C4-2B (cell line): ENCODE results near the gene CTXND1.
A peak's percentile ranks its signal among the peaks of the same experiment; 100 is the strongest.

ENCODE experiments used
- H3K27ac ChIP-seq: fragments of 450-650 bp; 2 replicates; pipeline ENCODE4 v1.5.1; 2017
- ZFX ChIP-seq: fragments of 450-650 bp; IDR thresholded peaks from 2 replicates; pipeline ENCODE4 v1.6.1; 2017
- TF ChIP-seq, protein P1 (sequence below): fragments of 450-650 bp; conservative IDR thresholded peaks from 2 replicates; pipeline ENCODE4 v1.5.1; 2017; ENCODE audit warnings: mild to moderate bottlenecking

CTXND1 gene

DNA sequence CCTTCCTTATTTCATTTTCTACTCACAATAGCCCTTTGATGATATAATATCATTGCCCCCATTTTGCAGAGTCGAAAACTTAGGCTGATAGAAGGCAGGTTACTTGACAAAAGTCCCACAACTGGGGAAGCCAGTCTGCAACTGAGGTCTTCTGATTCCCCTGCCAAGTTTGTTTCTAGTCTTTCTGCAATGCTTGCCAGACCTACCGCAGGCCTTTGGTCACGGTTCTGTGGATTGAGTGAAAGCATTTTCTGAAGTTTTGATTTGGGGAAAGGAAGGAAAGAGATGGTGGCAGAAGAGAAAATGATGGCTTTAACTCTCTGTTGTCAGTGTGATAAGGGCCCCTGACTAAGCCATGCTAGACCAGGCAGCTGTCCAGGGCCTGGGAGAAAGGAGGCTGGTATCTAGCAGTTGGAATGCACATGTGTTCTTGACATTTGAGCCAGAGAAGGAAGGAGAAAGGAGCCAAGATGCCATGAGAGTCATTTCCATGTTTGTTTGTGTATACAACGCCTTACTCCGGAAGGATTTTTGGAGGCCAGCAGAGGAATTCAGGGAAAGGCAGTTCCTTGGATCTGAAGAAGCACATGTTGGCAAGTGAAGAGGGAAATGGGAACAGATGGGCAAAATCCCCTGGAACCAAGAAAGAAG, 69.3 kb downstream of the CTXND1 start:
- TF ChIP-seq ZFX: no peak
- TF ChIP-seq, protein P1, sequence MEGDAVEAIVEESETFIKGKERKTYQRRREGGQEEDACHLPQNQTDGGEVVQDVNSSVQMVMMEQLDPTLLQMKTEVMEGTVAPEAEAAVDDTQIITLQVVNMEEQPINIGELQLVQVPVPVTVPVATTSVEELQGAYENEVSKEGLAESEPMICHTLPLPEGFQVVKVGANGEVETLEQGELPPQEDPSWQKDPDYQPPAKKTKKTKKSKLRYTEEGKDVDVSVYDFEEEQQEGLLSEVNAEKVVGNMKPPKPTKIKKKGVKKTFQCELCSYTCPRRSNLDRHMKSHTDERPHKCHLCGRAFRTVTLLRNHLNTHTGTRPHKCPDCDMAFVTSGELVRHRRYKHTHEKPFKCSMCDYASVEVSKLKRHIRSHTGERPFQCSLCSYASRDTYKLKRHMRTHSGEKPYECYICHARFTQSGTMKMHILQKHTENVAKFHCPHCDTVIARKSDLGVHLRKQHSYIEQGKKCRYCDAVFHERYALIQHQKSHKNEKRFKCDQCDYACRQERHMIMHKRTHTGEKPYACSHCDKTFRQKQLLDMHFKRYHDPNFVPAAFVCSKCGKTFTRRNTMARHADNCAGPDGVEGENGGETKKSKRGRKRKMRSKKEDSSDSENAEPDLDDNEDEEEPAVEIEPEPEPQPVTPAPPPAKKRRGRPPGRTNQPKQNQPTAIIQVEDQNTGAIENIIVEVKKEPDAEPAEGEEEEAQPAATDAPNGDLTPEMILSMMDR: no peak
- H3K27ac ChIP-seq: no peak overlapping the region; the same call in 1 of the 2 replicates

DNA sequence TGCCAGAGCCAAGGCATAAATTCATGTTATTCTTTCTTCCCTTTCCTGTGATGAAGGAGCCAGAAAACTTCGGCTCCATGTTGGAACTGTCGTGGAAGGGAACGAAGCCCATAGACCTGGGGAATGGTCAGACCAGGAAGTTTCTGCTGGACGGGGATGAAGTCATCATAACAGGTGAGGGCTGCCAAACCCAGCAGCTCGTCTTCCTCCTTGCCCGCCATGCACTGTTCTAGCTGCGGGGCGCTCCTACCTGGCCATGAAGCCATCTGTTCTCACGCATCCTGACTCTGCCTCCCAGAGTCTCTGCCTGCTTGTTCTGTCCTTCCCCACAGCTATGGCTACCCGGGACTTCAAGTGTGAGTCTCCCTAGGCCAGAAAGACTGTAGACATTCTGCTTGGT, 71.0 kb downstream of the CTXND1 start:
- TF ChIP-seq, protein P1: no peak
- no peak for TF ChIP-seq ZFX
- no peak overlapping the region for H3K27ac ChIP-seq

DNA sequence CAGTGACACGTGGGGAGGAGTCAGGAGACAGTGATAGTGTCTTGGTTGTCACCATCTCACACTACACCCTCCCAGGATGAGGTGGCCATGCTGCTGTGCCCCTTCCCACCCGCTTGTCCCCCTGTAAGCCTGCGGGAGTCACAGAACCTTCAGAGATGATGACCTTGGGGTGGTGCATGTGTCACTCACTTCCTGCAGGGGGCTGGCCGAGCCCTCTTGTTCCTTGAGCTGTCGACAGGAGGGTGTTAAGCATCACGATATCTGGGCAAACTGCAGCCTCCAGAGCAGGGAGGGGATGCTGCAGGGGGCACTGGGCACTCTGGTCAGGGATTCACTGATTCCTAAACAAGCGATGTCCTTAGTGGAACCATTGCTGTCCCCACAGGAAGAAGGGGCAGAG, 71.5 kb downstream of the CTXND1 start:
- no peak overlapping the region for H3K27ac ChIP-seq
- no peak for TF ChIP-seq ZFX
- TF ChIP-seq, protein P1: no peak

DNA sequence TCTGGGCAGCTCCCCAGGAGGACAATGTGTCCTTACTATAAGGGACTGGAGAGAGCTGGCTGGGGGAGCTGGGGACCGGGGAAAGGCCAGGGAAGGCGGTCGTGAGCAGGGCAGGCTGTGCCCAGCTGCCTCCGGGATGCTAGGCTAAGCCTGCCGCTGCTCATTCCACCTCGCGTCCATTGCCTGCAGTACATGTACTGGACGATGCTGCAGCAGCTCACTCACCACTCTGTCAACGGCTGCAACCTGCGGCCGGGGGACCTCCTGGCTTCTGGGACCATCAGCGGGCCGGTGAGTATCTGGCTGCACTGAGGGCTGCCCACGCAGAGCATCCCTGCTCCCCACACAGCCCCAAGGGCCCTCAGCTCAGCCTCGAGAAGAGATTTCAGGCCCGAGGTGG, 72.1 kb downstream of the CTXND1 start:
- no peak overlapping the region for H3K27ac ChIP-seq
- TF ChIP-seq, protein P1: no peak
- TF ChIP-seq ZFX: no peak

DNA sequence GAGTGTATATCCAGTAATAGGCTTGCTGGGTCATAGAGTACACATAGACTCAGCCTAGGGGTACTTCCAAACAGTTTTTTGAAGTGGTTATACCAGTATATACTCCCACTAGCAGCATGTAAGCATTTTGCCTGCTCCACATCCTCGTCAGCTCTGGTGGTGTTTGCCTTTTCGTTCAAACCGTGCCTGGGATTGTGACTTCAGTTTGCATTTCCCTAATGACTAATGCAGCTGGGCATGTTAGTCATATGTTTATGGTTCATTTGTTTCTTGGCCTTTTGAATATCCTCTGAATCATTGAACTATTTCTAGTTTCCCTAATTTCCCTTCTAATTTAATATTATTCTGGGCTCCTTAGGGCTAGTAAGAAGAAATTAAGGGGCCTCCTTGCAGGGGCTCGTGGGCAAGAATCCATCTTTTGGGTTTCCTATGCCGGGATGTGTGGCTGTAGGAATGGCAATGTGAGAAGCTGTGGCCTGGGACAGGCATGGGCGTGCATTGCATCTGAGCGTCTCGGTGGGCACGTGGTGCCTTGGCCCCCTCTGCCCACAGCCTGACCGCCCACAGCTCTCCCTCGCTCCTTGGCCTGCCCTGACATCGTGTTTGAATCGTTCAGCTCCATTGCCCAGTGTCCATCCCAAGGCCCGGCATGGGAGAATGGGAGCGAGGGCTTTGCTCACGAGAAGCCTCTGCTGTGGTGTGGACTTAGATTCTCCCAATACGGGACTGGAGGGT, 72.8 kb downstream of the CTXND1 start:
- H3K27ac ChIP-seq: no peak overlapping the region
- TF ChIP-seq ZFX: no peak
- TF ChIP-seq, protein P1: no peak

DNA sequence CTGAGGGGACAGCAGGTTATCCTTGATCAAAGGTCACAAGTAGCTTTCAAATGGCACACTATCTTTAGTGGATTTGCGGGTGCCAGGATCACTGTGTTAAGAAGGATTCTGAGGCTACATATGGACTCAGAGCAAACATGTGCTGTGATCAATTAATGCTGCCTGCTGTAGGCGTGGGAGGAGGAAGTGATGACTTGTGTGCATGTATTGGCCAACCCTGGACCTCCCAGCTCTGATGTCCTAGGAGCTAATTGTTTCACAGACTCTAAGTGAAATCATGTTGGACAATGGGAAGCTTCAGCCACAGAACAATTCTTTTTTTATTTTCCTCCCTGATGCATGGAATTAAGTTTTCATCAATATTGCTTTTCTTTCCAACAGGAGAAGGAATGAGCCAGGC, 74.9 kb downstream of the CTXND1 start:
- TF ChIP-seq ZFX: no peak
- TF ChIP-seq, protein P1: no peak
- H3K27ac ChIP-seq: no peak overlapping the region

DNA sequence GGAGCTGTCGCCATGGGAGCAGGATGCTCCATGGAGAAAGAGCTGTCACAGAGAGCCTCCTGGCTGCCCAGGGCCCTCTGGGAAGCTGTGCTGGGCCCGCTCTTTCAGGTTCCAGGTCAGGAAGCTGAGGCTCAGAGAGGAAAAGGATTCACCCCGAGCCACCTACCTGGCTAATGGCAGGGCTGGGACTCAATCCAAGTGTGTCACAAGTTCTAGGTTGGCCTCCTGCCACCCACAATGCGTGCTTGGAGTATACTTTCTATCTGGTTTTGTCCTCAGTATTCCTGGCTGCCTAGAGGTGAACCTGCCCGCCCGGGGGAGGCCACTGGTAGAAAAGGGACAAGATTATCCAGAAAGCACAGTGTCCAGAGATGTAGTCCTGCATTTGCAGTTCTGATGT, 75.6 kb downstream of the CTXND1 start:
- peak overlapping the region; percentile 9 for H3K27ac ChIP-seq

More for the DNA sequence above, 75.6 kb downstream of the CTXND1 start:
- TF ChIP-seq, protein P1: no peak
- TF ChIP-seq ZFX: no peak
